ENCODE measurements around the gene PPM1B. TPM values are rescaled to one million over a fixed set of nuclear protein-coding genes. Genes with fewer than 3 reads are reported as not detected.
"Not testable (repeated sequence)": the region's sequence is repeated elsewhere in the genome, so short reads cannot be mapped to it uniquely, and the experiment has no call there.

The PPM1B gene
- total RNA-seq, 1 experiment from 2014 or later: 43.5 TPM

- TF ChIP-seq EZH2 (IDR thresholded peaks at IDR 0.05; ENCODE audit: borderline replicate concordance, low read depth, low read length, poor library complexity, severe bottlenecking) (no peak), CTCF (conservative IDR thresholded peaks at IDR 0.05; ENCODE audit: low read depth, low read length) (no peak)
- intact Hi-C loops (cut with micrococcal nuclease; ENCODE audit: unreplicated experiment): no loop called here
- POLR2A ChIA-PET (ENCODE audit: low non-redundant PET): no interaction called here
- H3K9me3 ChIP-seq (ENCODE audit: low read depth, low read length, poor library complexity, severe bottlenecking): no peaks in the 10 kb centered on the region
- H3K27ac ChIP-seq (ENCODE audit: low read depth, low read length, poor library complexity, severe bottlenecking): no peak overlapping the region
- CTCF ChIA-PET: no interaction called here
- no TSS peak for BruUV-seq (replicated peaks)
- H3K4me1 ChIP-seq (ENCODE audit: insufficient read depth, low read length, poor library complexity, severe bottlenecking): peaks cover 7% of the 10 kb centered on the region
- H3K4me3 ChIP-seq (ENCODE audit: low read depth, low read length, poor library complexity, severe bottlenecking): no peak overlapping the region
- no peak for DNase-seq (ENCODE audit: low spot score)
- H3K27me3 ChIP-seq (replicated peaks; ENCODE audit: insufficient read depth, low read depth, low read length, poor library complexity): no peaks in the 10 kb centered on the region
- H3K36me3 ChIP-seq (ENCODE audit: insufficient read depth, low read length, poor library complexity, severe bottlenecking): peaks cover 12% of the 10 kb centered on the region
Measured at GRCh38 chr2:44205169-44205568, 36.5 kb downstream of the PPM1B start.

- CTCF ChIA-PET: no interaction called here
- intact Hi-C loops (cut with micrococcal nuclease; ENCODE audit: unreplicated experiment): no loop called here
- Histone ChIP-seq H3K36me3 (ENCODE audit: insufficient read depth, low read length, poor library complexity, severe bottlenecking) (peaks cover 16% of the 10 kb centered on the region), H3K27me3 (replicated peaks; ENCODE audit: insufficient read depth, low read depth, low read length, poor library complexity) (no peaks in the 10 kb centered on the region), H3K4me1 (ENCODE audit: insufficient read depth, low read length, poor library complexity, severe bottlenecking) (peaks cover 7% of the 10 kb centered on the region), H3K4me3 (ENCODE audit: low read depth, low read length, poor library complexity, severe bottlenecking) (no peak overlapping the region), H3K27ac (ENCODE audit: low read depth, low read length, poor library complexity, severe bottlenecking) (no peak overlapping the region), H3K9me3 (ENCODE audit: low read depth, low read length, poor library complexity, severe bottlenecking) (no peaks in the 10 kb centered on the region)
- DNase-seq (ENCODE audit: low spot score): no peak
- TF ChIP-seq EZH2 (IDR thresholded peaks at IDR 0.05; ENCODE audit: borderline replicate concordance, low read depth, low read length, poor library complexity, severe bottlenecking): no peak
- TF ChIP-seq CTCF (conservative IDR thresholded peaks at IDR 0.05; ENCODE audit: low read depth, low read length): no peak
- BruUV-seq (replicated peaks): no TSS peak
- POLR2A ChIA-PET (ENCODE audit: low non-redundant PET): no interaction called here
Measured at GRCh38 chr2:44207102-44207501, 38.4 kb downstream of the PPM1B start.

- H3K4me3 ChIP-seq (ENCODE audit: low read depth, low read length, poor library complexity, severe bottlenecking); H3K4me1 ChIP-seq (ENCODE audit: insufficient read depth, low read length, poor library complexity, severe bottlenecking); CTCF ChIA-PET; H3K9me3 ChIP-seq (ENCODE audit: low read depth, low read length, poor library complexity, severe bottlenecking); H3K27me3 ChIP-seq (replicated peaks; ENCODE audit: insufficient read depth, low read depth, low read length, poor library complexity); intact Hi-C loops (cut with micrococcal nuclease; ENCODE audit: unreplicated experiment); BruUV-seq (replicated peaks); H3K27ac ChIP-seq (ENCODE audit: low read depth, low read length, poor library complexity, severe bottlenecking); DNase-seq (ENCODE audit: low spot score): not testable (repeated sequence)
- POLR2A ChIA-PET (ENCODE audit: low non-redundant PET): interaction anchor here (0.6 kb wide), 1 partner anchor 61 kb away, joined by 11 read pairs; no protein-coding TSS in a partner anchor
- peaks cover 16% of the 10 kb centered on the region for H3K36me3 ChIP-seq (ENCODE audit: insufficient read depth, low read length, poor library complexity, severe bottlenecking)
Measured at GRCh38 chr2:44207648-44208047, 39.0 kb downstream of the PPM1B start.

- TF ChIP-seq EZH2 (IDR thresholded peaks at IDR 0.05; ENCODE audit: borderline replicate concordance, low read depth, low read length, poor library complexity, severe bottlenecking) (no peak), CTCF (conservative IDR thresholded peaks at IDR 0.05; ENCODE audit: low read depth, low read length) (no peak)
- POLR2A ChIA-PET (ENCODE audit: low non-redundant PET): no interaction called here
- H3K4me3 ChIP-seq (ENCODE audit: low read depth, low read length, poor library complexity, severe bottlenecking): no peak overlapping the region
- peaks cover 13% of the 10 kb centered on the region for H3K36me3 ChIP-seq (ENCODE audit: insufficient read depth, low read length, poor library complexity, severe bottlenecking)
- H3K27me3 ChIP-seq (replicated peaks; ENCODE audit: insufficient read depth, low read depth, low read length, poor library complexity): no peaks in the 10 kb centered on the region
- H3K9me3 ChIP-seq (ENCODE audit: low read depth, low read length, poor library complexity, severe bottlenecking): no peaks in the 10 kb centered on the region
- intact Hi-C loops (cut with micrococcal nuclease; ENCODE audit: unreplicated experiment): loop anchor here (5.0 kb wide), 1 partner anchor 38 kb away; no protein-coding TSS in a partner anchor
- CTCF ChIA-PET: no interaction called here
- no peak overlapping the region for H3K27ac ChIP-seq (ENCODE audit: low read depth, low read length, poor library complexity, severe bottlenecking)
- no peak for DNase-seq (ENCODE audit: low spot score)
- BruUV-seq (replicated peaks): no TSS peak
- H3K4me1 ChIP-seq (ENCODE audit: insufficient read depth, low read length, poor library complexity, severe bottlenecking): peaks cover 1% of the 10 kb centered on the region
Measured at GRCh38 chr2:44210362-44210761, 41.7 kb downstream of the PPM1B start.

Measured in A673 (cell line).